ENCODE measurements around the gene CPTP.

GRCh38 chr1:1334835-1335234 is 10.2 kb downstream of the CPTP start:
- TF ChIP-seq CTCF (IDR thresholded peaks at IDR 0.05; ENCODE audit: low read depth, low read length, missing input control) (no peak), MAX (IDR thresholded peaks at IDR 0.05) (no peak), GABPA (IDR thresholded peaks at IDR 0.05 in 1 of 2, conservative IDR thresholded peaks at IDR 0.05 in 1 of 2) (no peak), REST (IDR thresholded peaks at IDR 0.05) (no peak)
